Cardiac muscle cell (in vitro differentiated cells and primary cell): ENCODE measurements around the gene ALDOC. TPM values are rescaled to one million over a fixed set of nuclear protein-coding genes. Genes with fewer than 3 reads are reported as not detected.

Experiments used
- DNase-seq, 2 donors: peaks; one replicate each; pipeline versions ENCODE4 v3.0.0 to v3.0.0-alpha.2; 2010 to 2017; ENCODE audit warnings: low read depth in 1 of 2, low spot score in 1 of 2
- H3K27ac ChIP-seq: fragments of 200-600 bp; sonication (generic); 2 replicates; pipeline ENCODE4 v1.5.1; 2016
- H3K27me3 ChIP-seq: fragments of 200-600 bp; sonication (generic); 2 replicates; pipeline ENCODE4 v1.6.0; 2016; ENCODE audit warnings: control low read depth
- H3K36me3 ChIP-seq: fragments of 200-600 bp; sonication (generic); 2 replicates; pipeline ENCODE4 v1.5.1; 2016; ENCODE audit warnings: control low read depth
- H3K4me1 ChIP-seq: fragments of 200-600 bp; sonication (generic); 2 replicates; pipeline ENCODE4 v1.8.1; 2017; ENCODE audit warnings: low read depth, mild to moderate bottlenecking, mixed run types
- H3K4me3 ChIP-seq: fragments of 200-600 bp; sonication (generic); 2 replicates; pipeline ENCODE4 v1.5.1; 2016; ENCODE audit warnings: mild to moderate bottlenecking
- H3K9me3 ChIP-seq: fragments of 200-600 bp; sonication (generic); 2 replicates; pipeline ENCODE4 v1.5.1; 2017; ENCODE audit warnings: low read depth, mild to moderate bottlenecking, control low read depth
- CTCF ChIP-seq: IDR thresholded peaks from 2 replicates; pipeline ENCODE4 v1.5.1; 2012; ENCODE audit warnings: low read depth, mild to moderate bottlenecking, low read length
- polyA plus RNA-seq: library from polyadenylated mRNA; unstranded; fragments of >200 nt; fragmentation: Nextera tagmentation; extraction: Ambion mirVana; gene quantifications from 2 replicates; pipeline ENCODE4 v1.2.1, GENCODE V29; 2016
- total RNA-seq: library from RNA; depleted of rRNA; stranded (reverse); fragments of >200 nt; gene quantifications from 2 replicates; pipeline ENCODE4 v1.2.3, GENCODE V29; 2016

ALDOC gene
- total and polyA plus RNA-seq, 2 experiments from 2014 or later: 177 to 183 TPM

- H3K9me3 ChIP-seq: no peaks in the 10 kb centered on the region
- H3K27me3 ChIP-seq: no peaks in the 10 kb centered on the region
- H3K27ac ChIP-seq: no peak overlapping the region
- TF ChIP-seq CTCF: no peak
- DNase-seq: no peak
- peaks cover 17% of the 10 kb centered on the region for H3K4me1 ChIP-seq
- no peaks in the 10 kb centered on the region for H3K36me3 ChIP-seq
- no peak overlapping the region for H3K4me3 ChIP-seq
Measured at GRCh38 chr17:28528327-28529012, 48.2 kb downstream of the ALDOC start.

- Histone ChIP-seq H3K4me3 (no peak overlapping the region), H3K27ac (no peak overlapping the region), H3K27me3 (no peaks in the 10 kb centered on the region), H3K9me3 (no peaks in the 10 kb centered on the region), H3K4me1 (peaks cover 17% of the 10 kb centered on the region), H3K36me3 (no peaks in the 10 kb centered on the region)
- DNase-seq: no peak
- TF ChIP-seq CTCF: no peak
Measured at GRCh38 chr17:28527859-28528258, 48.8 kb downstream of the ALDOC start.

- H3K4me3 ChIP-seq: no peak overlapping the region
- H3K27ac ChIP-seq: no peak overlapping the region
- no peaks in the 10 kb centered on the region for H3K36me3 ChIP-seq
- no peak for TF ChIP-seq CTCF
- peaks cover 17% of the 10 kb centered on the region for H3K4me1 ChIP-seq
- no peak for DNase-seq
- no peaks in the 10 kb centered on the region for H3K9me3 ChIP-seq
- H3K27me3 ChIP-seq: no peaks in the 10 kb centered on the region
Measured at GRCh38 chr17:28527181-28527681, 49.5 kb downstream of the ALDOC start.

GRCh38 chr17:28526381-28526780 is 50.3 kb downstream of the ALDOC start:
- H3K27me3 ChIP-seq: no peaks in the 10 kb centered on the region
- H3K27ac ChIP-seq: no peak overlapping the region
- no peaks in the 10 kb centered on the region for H3K36me3 ChIP-seq
- DNase-seq: no peak
- peaks cover 17% of the 10 kb centered on the region for H3K4me1 ChIP-seq
- H3K4me3 ChIP-seq: no peak overlapping the region
- no peaks in the 10 kb centered on the region for H3K9me3 ChIP-seq
- TF ChIP-seq CTCF: no peak

GRCh38 chr17:28524476-28525424 is 51.9 kb downstream of the ALDOC start:
- Histone ChIP-seq H3K36me3 (no peaks in the 10 kb centered on the region), H3K4me1 (peaks cover 17% of the 10 kb centered on the region), H3K27ac (peak overlapping the region; percentile 73), H3K9me3 (no peaks in the 10 kb centered on the region), H3K4me3 (no peak overlapping the region), H3K27me3 (no peaks in the 10 kb centered on the region)
- TF ChIP-seq CTCF: no peak
- peak; percentile 43 to 71 for DNase-seq
